Peyer's patch (tissue), 4 donors: Measurements from ENCODE around the gene KMO.

Experiments used
- CTCF ChIP-seq, 6 experiments: fragments of 450-650 bp in 4 of 6; fragments of 200-600 bp in 2 of 6; sonication (generic) in 1 of 6; IDR thresholded peaks; one replicate each; pipeline ENCODE4 v1.5.1; 2017 to 2019; ENCODE audit warnings: antibody characterized with exemption in 6 of 6, mild to moderate bottlenecking in 3 of 6, moderate library complexity in 1 of 6
- POLR2A ChIP-seq, 2 donors: fragments of 450-650 bp; IDR thresholded peaks; one replicate each; pipeline ENCODE4 v1.5.1; 2017; ENCODE audit warnings: antibody characterized with exemption in 2 of 2, mild to moderate bottlenecking in 2 of 2, moderate library complexity in 2 of 2

DNA sequence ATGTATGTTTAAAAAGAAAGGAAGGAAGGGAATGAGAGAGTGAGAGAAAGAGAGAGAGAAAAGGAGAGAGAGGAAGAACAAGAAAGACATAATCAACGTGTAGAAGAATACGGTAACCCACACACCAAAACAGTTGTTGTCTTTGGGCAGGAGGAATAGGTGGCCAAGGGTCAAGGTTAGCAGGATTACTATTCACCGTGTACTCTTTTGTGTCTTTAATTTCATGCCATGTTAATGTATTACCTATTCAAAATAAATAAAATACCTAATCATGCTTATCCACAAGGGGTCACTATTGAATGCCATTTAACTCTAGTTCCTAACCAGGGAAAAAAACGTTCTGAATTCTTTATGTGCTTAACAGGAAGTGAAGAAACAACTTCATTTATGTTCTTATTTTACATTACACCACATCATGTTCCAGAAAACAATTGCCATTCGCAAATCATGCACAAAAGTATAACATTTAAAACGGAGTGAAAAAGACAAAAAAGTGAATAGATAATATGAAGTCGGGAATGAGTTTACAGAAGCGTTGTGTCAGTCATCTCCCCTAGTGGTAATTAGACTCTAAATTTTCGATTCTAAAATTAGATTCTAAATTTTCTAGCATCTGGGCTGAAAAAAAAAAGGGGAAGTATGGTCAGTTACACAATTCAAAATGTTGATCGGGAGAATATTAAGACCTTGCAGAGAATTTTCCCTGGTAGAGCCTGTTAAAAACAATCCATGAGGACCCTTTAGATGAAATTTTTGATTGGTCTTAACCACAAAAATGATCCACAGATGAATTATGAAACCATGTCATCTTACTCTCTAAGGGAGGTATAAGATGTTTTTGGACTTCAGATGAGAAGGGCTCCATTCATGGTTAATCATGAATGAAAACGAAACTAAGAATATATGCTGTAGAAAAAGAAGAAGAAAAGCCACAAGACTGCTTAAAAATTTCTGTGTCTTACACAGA lies 700 bp upstream of the KMO start:
- peak; percentile 38 to 83 (median 74) for TF ChIP-seq CTCF (IDR thresholded peaks at IDR 0.05)
- TF ChIP-seq POLR2A (IDR thresholded peaks at IDR 0.05): no peak
